ENCODE results near the gene KLC1.

The KLC1 gene

DNA sequence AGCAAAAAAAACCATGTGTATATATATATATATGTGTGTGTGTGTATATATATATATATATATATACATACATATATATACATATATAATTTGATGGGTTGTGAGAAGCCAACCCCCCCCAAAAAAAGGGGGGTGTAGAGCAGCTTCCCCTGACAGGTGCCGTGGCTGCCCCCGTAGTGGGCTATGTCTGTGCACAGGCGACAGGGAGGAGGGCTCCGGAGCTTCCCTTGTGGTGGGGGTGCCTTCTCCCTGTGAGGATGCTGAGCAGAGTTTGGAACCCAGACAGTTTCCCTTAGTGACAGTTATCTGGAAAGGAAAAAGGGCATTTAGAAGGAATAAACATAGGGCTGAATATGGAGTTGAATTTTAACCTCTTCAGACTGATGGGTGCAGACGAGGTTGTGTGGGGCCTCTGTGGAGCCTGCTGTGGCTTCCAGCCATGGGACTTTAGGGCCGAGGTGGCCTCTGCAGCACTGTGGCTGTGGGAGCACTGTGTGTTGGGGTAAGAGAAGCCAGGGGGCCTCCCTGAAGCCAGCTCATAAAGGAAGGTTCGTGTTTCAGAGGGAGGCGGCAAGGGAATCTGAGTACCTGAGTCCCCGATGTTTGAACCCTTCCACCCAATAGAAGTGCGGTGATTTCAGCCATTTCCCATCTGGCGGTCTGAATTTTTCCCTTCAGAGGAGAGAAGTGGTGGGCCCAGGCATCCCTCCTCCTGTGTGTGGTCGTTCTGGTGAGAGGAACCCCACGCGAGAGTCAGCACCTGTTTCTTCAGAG, 66.5 kb downstream of the KLC1 start:
- TF ChIP-seq, protein P1, sequence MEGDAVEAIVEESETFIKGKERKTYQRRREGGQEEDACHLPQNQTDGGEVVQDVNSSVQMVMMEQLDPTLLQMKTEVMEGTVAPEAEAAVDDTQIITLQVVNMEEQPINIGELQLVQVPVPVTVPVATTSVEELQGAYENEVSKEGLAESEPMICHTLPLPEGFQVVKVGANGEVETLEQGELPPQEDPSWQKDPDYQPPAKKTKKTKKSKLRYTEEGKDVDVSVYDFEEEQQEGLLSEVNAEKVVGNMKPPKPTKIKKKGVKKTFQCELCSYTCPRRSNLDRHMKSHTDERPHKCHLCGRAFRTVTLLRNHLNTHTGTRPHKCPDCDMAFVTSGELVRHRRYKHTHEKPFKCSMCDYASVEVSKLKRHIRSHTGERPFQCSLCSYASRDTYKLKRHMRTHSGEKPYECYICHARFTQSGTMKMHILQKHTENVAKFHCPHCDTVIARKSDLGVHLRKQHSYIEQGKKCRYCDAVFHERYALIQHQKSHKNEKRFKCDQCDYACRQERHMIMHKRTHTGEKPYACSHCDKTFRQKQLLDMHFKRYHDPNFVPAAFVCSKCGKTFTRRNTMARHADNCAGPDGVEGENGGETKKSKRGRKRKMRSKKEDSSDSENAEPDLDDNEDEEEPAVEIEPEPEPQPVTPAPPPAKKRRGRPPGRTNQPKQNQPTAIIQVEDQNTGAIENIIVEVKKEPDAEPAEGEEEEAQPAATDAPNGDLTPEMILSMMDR (IDR thresholded peaks at IDR 0.05; ENCODE audit: borderline replicate concordance, insufficient read depth, low read depth, low read length): no peak

DNA sequence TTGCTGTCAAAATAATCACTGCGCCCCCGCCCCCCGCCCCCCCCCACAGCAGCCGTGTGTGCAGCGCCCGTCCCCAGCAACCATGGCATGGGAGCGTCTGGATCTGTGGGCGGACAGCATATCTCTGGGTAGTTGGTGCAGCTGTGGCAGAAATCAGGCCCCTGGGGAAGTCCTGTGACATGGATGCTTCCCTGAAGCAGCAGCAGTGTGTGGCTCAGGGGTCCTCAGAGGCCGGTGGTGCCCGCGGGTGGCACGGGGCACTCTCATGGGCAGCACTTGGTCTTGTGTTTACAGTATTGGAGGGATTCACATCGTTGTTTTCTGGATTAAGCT, 67.0 kb downstream of the KLC1 start:
- H3K4me3 ChIP-seq (ENCODE audit: low read depth, low read length): no peak overlapping the region
- TF ChIP-seq, protein P1 (IDR thresholded peaks at IDR 0.05; ENCODE audit: borderline replicate concordance, insufficient read depth, low read depth, low read length): no peak

More for the DNA sequence above, 66.5 kb downstream of the KLC1 start:
- H3K4me3 ChIP-seq (ENCODE audit: low read depth, low read length): no peak overlapping the region

DNA sequence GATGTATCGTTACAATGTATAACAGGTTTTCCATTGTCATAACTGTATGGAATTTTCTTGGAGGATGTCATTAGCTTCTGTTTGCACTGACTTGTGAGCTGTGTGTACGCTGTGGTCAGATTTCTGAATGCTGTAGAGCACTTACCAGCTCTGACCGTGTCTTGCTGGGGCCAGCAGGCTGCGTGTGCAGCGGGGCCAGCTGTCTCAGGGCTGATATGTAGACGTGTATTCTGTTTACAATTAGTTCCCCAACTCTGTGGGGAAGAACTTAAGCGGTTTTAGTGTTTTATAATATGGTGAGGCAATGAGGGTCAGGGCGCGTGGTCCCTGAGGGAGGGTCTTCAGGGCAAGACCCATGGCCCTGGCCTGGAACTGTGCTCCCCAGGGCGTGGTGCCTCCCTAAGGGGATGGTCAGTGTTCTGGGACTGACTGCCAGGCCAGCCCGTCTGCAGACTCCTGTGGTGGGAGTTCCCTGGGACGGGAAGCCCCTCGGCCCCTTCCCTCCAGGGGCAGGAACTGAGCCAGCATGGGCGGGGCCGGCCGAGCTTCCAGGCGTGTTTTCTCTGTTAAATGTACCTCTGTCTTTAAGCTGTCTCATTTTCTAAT, 67.6 kb downstream of the KLC1 start:
- TF ChIP-seq, protein P1 (IDR thresholded peaks at IDR 0.05; ENCODE audit: borderline replicate concordance, insufficient read depth, low read depth, low read length): no peak
- H3K4me3 ChIP-seq (ENCODE audit: low read depth, low read length): no peak overlapping the region

DNA sequence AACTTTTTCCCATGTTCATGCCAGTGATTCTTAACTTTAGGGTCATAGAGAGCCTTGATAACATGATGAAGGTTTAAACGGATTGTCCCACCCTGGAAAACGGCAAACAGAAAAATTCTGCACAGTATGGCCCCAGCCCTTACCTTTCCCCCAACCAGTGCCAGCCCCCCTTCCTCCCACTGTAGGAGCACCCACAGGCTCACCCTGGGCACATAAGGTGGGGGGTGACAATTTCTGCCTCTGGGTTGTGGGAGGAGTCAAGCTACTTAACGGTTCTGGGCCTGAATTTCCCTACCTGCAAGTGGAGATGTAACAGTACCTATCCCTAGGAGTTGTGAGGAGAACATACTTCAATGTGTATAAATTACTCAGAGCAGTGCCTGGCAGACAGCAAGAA, 68.2 kb downstream of the KLC1 start:
- H3K4me3 ChIP-seq (ENCODE audit: low read depth, low read length): no peak overlapping the region

DNA sequence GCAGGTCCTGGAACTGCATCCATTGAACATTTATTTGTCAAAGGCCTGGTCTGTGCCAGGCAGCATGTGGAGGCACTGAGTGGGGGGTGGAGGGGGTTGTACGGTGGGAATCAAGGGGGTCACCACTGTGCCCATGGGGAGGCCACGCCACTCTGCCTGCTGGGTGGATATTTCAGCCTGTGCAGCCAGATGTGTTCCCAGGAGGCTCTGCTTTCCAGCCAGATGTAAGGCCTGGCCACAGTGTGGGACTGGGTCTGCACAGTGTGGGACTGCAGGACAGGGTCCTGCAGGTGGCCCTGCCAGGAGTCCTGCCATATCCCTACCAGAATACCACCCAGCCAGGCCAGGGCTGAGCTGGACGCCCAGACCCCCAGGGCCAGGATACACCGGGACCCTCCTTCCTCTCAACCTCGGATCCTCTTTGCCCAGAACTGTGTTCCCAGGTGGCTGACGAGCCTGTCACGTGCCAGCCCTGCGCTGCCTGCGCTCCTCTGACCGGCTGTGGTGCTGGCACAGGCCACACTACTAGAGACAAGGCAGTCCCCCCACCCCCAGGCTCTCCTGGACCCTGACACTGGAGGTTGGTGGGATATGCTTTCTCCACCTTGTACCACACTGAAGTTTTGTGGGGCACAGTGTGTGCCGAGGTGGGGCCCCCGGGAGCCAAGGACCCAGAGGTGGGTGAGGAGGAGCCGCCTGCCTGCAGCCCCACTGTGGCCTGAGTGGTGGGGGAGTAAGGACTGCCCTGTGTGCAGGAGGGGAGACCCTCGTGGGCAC, 68.8 kb downstream of the KLC1 start:
- H3K4me3 ChIP-seq (ENCODE audit: low read depth, low read length): no peak overlapping the region
- TF ChIP-seq, protein P1 (IDR thresholded peaks at IDR 0.05; ENCODE audit: borderline replicate concordance, insufficient read depth, low read depth, low read length): no peak

More for the DNA sequence above, 68.2 kb downstream of the KLC1 start:
- TF ChIP-seq, protein P1 (IDR thresholded peaks at IDR 0.05; ENCODE audit: borderline replicate concordance, insufficient read depth, low read depth, low read length): no peak

DNA sequence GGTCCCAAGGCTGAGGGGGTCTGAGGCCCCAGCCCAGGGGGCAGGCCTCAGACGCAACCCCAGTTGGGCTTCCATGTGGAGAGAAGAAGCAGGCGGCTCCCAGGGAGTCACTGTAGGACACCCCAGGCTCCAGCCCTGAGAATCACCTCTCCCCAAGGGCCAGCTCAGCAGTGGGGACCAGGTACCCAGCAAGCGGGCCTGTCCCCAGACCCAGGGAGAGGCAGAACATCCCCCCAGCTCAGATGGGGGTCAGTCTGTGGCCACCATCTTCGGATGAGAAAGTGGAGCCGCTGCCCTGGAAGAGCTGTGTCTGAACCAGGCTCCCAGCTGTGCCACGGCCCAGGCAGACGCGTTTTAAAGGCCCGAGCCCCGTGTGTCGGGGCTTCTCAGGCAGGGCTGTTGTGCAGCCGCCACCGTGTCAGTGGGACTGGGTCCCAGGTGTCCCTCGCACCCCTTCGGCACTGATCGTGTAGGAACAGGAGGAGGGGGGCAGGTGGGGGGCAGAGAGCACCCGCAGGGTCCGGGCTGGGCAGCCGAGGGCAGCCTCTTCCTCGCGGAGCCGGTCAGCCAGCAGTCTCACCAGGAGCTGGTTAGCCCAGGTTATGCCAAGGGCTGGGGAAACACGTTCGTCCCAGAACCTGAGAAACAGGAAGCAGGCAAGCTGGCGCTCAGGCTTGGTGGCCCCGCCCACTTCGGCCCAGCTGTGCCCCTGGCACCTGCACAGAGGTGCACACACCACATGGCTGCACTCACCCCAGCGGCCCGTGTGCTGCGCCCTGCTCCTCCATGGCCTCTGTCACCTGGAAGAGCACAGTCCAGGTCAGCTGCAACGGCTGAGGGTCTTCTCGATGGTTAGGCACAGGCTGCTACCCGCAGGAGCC, 69.6 kb downstream of the KLC1 start:
- TF ChIP-seq, protein P1 (IDR thresholded peaks at IDR 0.05; ENCODE audit: borderline replicate concordance, insufficient read depth, low read depth, low read length): no peak
- no peak overlapping the region for H3K4me3 ChIP-seq (ENCODE audit: low read depth, low read length)

All from GM12875 (cell line).